ENCODE data around the gene STX2.

GRCh38 chr12:130803702-130804101 lies 35.3 kb downstream of the STX2 start:
- TF ChIP-seq POLR2A (IDR thresholded peaks at IDR 0.05) (no peak), CTCF (IDR thresholded peaks at IDR 0.05) (no peak), POLR2AphosphoS5 (IDR thresholded peaks at IDR 0.05) (no peak), EP300 (IDR thresholded peaks at IDR 0.05; ENCODE audit: low read depth) (no peak)
